Sigmoid colon (tissue), 7 donors: ENCODE measurements around the gene PRAMEF13. TPM values are rescaled to one million over a fixed set of nuclear protein-coding genes. Genes with fewer than 3 reads are reported as not detected.
"Not testable (repeated sequence)": the region's sequence is repeated elsewhere in the genome, so short reads cannot be mapped to it uniquely, and the experiment has no call there.

Source experiments
- DNase-seq: peaks from one replicate; pipeline ENCODE4 v3.0.0-alpha.2; 2019
- H3K27ac ChIP-seq, 4 donors: fragments of 200-600 bp; sonication (generic); one replicate each; pipeline ENCODE4 v1.5.1; 2016 to 2019; ENCODE audit warnings: mild to moderate bottlenecking in 1 of 4
- H3K27me3 ChIP-seq, 3 donors: fragments of 200-600 bp; sonication (generic); one replicate each; pipeline ENCODE4 v1.5.1; 2019; ENCODE audit warnings: mild to moderate bottlenecking in 1 of 3
- H3K36me3 ChIP-seq, 4 donors: fragments of 200-600 bp; sonication (generic); one replicate each; pipeline ENCODE4 v1.5.1; 2016 to 2019
- H3K4me1 ChIP-seq, 4 donors: fragments of 200-600 bp; sonication (generic); one replicate each; pipeline ENCODE4 v1.5.1; 2017 to 2019
- H3K4me3 ChIP-seq, 4 donors: fragments of 200-600 bp; sonication (generic); one replicate each; pipeline ENCODE4 v1.5.1; 2017 to 2019; ENCODE audit warnings: mild to moderate bottlenecking in 2 of 4, moderate library complexity in 1 of 4
- H3K9me3 ChIP-seq, 4 donors: fragments of 200-600 bp in 3 of 4; sonication (generic) in 3 of 4; one replicate each; pipeline versions ENCODE4 v1.5.1 to v1.6.1; 2013 to 2019
- WGBS, 2 donors: extraction: QIAGEN DNeasy Blood & Tissue Kit; methylation state at CpG; one replicate each; pipeline ENCODE4 v1.1.7; 2013; 5-methylcytosine and 5-hydroxymethylcytosine counted together
- intact Hi-C: fragments of 100-400 bp; cut with DNase I; formaldehyde crosslinking; loops from one replicate; pipeline ENCODE4 v1.15.1; 2023
- polyA plus RNA-seq, 3 donors: library from polyadenylated mRNA; stranded (reverse); fragments of 200-250 nt; gene quantifications; one replicate each; pipeline ENCODE4 v1.2.3, GENCODE V29; 2013
- total RNA-seq, 4 donors: library from RNA; depleted of rRNA; stranded (reverse); fragments of >200 nt; gene quantifications; one replicate each; pipeline ENCODE4 v1.1.0, GENCODE V29; 2016
- donor health status: healthy with polysubstance abuse.
- donor health status: Bipolar disorder and iron deficiency.
- donor health status: healthy.

The PRAMEF13 gene, protein sequence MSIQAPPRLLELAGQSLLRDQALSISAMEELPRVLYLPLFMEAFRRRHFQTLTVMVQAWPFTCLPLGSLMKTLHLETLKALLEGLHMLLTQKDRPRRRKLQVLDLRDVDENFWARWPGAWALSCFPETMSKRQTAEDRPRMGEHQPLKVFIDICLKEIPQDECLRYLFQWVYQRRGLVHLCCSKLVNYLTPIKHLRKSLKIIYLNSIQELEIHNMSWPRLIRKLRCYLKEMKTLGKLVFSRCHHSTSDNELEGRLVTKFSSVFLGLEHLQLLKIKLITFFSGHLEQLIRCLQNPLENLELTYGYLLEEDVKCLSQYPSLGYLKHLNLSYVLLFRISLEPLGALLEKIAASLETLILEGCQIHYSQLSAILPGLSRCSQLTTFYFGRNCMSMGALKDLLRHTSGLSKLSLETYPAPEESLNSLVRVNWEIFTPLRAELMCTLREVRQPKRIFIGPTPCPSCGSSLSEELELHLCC
- total RNA-seq (not detected), polyA plus RNA-seq (not detected)

DNA sequence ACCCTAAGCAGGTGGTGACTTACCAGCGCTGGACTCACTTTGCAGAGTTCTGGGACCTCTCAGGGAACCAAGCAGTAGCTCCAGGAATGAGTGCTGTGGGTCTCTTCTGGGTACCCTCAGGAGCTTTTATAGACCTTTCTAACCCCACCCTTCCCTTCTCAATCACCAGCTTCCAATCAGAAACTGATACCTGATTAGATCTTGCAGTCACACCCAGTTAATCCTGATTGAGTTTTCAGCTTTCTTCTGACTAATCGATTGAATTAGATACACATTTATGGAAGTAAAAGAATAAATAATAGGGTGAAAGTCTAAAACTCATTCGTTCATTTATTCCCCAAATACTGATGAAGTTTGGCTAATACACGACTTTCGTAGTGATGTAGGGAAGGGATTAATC, at the start of gene PRAMEF13:
Gene PRAMEF13, minus strand, starts transcription at position 101 of the 400 bp plus-strand sequence. CDS start 1,820 bp downstream, outside the sequence.
- H3K9me3 ChIP-seq, H3K36me3 ChIP-seq, intact Hi-C loops, H3K4me3 ChIP-seq, H3K27ac ChIP-seq, H3K4me1 ChIP-seq, H3K27me3 ChIP-seq, DNase-seq: not testable (repeated sequence)
- WGBS, 2 donors: 74% methylated on average over 3 of the region's 5 CpGs; no CpG with 5 or more reads in 1 of the 2 donors

DNA sequence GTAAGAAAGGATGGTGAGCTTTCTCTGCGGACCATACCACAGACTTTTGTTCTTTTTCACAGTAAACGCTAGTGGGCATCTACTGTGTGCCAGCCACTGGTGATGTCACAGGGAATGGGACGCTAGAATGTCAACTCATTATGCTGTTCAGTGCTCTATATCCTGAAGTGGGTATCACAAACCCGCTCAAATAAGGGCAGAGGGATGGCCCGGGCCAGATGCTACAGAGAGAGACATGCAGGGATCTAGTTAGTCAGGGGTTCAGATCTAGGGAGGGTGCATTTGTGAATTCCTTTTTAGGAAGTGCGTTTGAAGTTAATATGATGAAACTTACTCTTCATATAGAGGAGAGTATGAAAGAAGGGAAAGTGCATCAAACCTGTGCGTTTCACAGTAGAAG, 45.9 kb upstream of the PRAMEF13 start:
- intact Hi-C loops, H3K9me3 ChIP-seq, DNase-seq, H3K4me3 ChIP-seq, H3K4me1 ChIP-seq, H3K27ac ChIP-seq, H3K27me3 ChIP-seq, H3K36me3 ChIP-seq: not testable (repeated sequence)
- 81 to 88% methylated on average over 6 of the region's 7 CpGs for WGBS, 2 donors

DNA sequence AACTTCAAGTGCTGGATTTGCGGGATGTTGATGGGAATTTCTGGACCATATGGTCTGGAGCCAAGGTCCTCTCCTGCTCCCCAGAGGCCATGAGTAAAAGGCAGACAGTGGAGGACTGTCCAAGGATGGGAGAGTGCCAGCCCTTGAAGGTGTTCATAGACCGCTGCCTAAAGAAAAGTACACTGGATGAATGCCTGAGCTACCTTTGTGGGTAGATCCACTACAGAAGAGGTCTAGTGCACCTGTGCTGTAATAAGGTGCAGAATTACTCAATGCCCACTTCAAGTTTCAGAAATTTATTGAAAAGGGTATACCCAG, 45.3 kb upstream of the PRAMEF13 start:
- DNase-seq, intact Hi-C loops, H3K4me3 ChIP-seq, H3K27ac ChIP-seq, H3K36me3 ChIP-seq, H3K4me1 ChIP-seq, H3K9me3 ChIP-seq, H3K27me3 ChIP-seq: not testable (repeated sequence)
- WGBS, 2 donors: 78 to 81% methylated on average over 2 of the region's 2 CpGs

DNA sequence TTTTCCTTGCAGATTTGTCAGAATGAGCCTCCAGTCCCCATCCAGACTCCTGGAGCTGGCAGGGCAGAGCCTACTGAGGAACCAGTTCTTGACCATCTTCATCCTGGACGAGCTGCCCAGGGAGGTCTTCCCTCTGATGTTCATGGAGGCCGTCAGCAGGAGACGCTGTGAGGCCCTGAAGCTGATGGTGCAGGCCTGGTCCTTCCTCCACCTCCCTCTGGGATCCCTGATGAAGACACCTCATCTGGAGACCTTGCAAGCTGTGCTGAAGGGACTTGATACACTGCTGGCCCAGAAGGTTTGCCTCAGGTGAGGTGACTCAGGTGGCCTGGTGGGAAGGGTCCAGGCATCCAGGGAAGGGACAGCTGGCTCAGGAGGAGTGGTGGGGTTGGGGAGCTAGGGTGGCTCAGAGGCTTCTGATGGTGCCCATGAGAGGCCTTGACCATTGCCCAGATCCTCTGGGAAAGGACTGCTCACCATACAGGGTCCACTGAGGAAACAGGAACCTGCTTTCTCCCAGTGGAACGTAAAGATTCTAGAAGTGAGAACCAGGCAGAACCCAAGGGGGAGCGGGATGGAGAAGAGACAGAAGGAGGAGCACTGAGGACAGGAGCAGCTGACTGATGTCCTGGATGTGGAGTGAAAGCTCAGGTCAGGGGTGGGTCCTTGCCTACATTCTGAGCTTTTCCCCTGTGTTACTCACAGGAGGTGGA, 44.8 kb upstream of the PRAMEF13 start:
- H3K9me3 ChIP-seq, H3K4me1 ChIP-seq, H3K36me3 ChIP-seq, H3K27me3 ChIP-seq, H3K27ac ChIP-seq, intact Hi-C loops, H3K4me3 ChIP-seq, DNase-seq: not testable (repeated sequence)
- WGBS, 2 donors: 71 to 82% methylated on average over 5 of the region's 5 CpGs

DNA sequence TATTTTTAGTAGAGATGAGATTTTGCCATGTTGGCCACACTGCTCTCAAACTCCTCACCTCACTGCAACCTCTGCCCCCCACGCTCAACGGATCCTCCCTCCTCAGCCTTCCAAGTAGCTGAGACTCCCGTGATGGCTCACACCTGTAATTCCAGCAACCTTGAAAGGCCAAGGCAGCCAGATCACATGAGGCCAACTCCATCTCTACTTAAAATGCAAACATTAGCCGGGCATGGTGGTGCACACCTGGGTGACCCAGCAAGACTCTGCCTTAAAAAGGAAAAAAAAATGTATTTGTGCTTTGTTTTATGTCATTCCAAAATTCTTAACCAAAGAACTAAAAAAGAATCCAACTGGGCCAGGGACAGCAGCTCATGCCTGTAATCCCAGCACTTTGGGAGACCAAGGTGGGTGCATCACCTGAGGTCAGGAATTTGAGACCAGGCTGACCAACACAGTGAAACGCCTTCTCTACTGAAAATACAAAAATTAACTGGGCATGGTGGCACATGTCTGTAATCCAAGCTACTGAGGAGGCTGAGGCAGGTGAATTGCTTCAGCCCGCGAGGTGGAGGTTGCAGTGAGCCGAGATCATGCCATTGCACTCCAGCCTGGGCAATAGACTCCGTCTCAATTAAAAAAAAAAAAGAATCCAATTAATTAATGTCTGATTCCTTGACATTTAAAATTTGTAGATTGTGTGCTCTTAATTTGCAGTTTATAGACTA, 42.5 kb upstream of the PRAMEF13 start:
- H3K36me3 ChIP-seq, H3K27ac ChIP-seq, H3K4me1 ChIP-seq, intact Hi-C loops, H3K27me3 ChIP-seq, DNase-seq, H3K4me3 ChIP-seq, H3K9me3 ChIP-seq: not testable (repeated sequence)
- WGBS, 2 donors: 84 to 88% methylated on average over 9 of the region's 9 CpGs

DNA sequence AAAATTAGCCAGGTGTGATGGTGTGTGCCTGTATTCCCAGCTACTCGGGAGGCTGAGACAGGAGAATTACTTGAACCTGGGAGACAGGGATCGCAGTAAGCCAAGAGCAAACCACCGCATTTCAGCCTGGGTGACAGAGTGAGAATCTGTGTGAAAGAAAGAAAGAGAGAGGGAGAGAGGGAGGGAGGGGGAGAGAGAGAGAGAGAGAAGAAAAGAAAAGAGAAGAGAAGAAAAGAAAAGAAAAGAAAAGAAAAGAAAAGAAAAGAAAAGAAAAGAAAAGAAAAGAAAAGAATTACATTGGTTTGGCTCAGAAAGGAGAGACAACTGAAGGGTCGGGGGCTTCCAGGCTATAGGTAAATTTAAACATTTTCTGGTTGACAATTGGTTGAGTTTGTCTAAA, 38.4 kb upstream of the PRAMEF13 start:
- intact Hi-C loops, H3K36me3 ChIP-seq, H3K9me3 ChIP-seq, H3K4me1 ChIP-seq, H3K27me3 ChIP-seq, H3K27ac ChIP-seq, H3K4me3 ChIP-seq, DNase-seq: not testable (repeated sequence)
- WGBS, 2 donors: 86 to 89% methylated on average over 4 of the region's 4 CpGs

DNA sequence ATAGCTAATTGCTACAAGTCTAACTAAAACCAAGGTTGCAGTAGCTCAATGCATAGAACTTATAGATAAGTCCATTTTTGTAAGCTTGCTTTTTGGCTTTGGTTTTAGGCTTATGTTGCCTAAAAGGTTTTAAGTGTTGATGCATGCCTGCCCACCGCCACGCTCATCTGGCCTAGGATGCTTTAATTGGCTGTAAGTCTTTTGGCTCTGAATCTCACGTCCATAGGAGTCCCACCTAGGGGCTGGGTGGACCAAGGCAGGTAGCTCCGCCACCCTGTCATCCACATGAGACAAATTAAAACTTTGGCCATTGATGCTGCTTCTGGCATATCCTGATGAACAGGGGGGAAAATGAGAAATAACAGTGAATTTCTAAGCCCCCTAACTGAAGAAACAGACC, 36.4 kb upstream of the PRAMEF13 start:
- H3K9me3 ChIP-seq, H3K36me3 ChIP-seq, H3K4me1 ChIP-seq, intact Hi-C loops, H3K27ac ChIP-seq, DNase-seq, H3K27me3 ChIP-seq, H3K4me3 ChIP-seq: not testable (repeated sequence)
- 78 to 80% methylated on average over 4 of the region's 4 CpGs for WGBS, 2 donors

DNA sequence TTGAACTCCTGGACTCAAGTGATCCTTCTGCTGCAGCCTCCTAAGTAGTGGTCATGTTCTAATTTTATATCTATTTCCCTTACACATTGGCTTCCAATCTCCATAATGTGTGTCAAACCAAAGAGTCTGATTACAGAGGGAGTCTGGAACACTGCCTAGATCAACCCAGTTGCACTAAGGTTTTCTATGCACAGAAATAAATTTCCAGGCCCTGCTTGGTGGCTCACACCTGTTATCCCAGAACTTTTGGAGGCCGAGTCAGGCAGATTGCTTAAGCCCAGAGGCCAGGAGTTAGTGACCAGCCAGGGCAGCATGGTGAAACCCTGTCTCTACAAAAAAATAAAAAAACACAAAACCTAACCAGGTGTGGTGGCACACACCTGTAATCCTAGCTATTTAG, 32.8 kb upstream of the PRAMEF13 start:
- H3K4me1 ChIP-seq, H3K4me3 ChIP-seq, H3K9me3 ChIP-seq, H3K36me3 ChIP-seq, DNase-seq, H3K27me3 ChIP-seq, intact Hi-C loops, H3K27ac ChIP-seq: not testable (repeated sequence)
- WGBS, 2 donors: 66 to 78% methylated on average over 1 of the region's 1 CpG

DNA sequence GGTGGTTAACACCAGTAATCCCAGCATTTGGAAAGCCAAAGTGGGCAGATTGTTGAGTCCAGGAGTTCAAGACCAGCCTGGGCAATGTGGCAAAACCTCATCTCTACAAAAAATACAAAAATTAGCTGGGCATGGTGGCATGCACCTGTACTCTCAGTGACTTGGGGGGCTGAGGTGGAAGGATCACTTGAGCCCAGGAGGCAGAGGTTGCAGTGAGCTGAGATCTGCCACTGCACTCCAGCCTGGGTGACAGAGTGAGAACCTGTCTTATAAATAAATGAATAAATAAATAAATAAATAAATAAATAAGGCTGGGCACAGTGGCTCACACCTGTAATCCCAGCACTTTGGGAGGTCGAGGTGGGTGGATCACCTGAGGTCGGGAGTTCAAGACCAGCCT, 30.8 kb upstream of the PRAMEF13 start:
- H3K27ac ChIP-seq, H3K4me1 ChIP-seq, intact Hi-C loops, H3K36me3 ChIP-seq, H3K9me3 ChIP-seq, H3K4me3 ChIP-seq, DNase-seq, H3K27me3 ChIP-seq: not testable (repeated sequence)
- WGBS, 2 donors: 70 to 71% methylated on average over 2 of the region's 2 CpGs

DNA sequence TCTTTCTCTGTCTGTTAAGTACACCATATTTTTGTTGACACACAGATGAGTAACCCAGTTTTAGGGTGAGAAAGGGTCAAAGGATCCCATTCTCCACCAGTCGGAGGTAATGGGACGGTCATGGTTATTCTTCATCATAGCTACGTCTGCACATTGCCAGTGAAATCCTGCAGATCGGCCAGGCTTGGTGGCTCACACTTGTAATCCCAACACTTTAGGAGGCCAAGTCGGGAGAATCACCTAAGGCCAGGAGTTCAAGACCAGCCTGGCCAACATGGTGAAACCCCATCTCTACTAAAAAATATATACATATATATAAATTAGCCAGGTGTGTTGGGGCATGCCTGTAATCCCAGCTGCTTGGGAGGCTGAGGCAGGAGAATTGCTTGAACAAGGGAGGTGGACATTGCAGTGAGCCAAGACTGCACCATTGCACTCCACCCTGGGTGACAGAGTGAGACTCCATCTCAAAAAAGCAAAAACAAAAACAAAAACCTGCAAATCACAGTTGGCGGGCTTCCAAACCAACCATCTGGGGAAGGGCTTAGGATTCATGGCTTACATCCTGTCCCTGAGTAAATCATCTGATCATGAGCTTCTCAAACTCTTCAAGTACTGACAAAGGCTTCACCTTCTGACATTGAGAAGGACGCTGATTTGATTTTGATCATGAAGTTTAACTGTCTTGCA, 30.0 kb upstream of the PRAMEF13 start:
- H3K4me3 ChIP-seq, DNase-seq, H3K9me3 ChIP-seq, intact Hi-C loops, H3K27me3 ChIP-seq, H3K27ac ChIP-seq, H3K4me1 ChIP-seq, H3K36me3 ChIP-seq: not testable (repeated sequence)
- 76 to 82% methylated on average over 7 of the region's 7 CpGs for WGBS, 2 donors

DNA sequence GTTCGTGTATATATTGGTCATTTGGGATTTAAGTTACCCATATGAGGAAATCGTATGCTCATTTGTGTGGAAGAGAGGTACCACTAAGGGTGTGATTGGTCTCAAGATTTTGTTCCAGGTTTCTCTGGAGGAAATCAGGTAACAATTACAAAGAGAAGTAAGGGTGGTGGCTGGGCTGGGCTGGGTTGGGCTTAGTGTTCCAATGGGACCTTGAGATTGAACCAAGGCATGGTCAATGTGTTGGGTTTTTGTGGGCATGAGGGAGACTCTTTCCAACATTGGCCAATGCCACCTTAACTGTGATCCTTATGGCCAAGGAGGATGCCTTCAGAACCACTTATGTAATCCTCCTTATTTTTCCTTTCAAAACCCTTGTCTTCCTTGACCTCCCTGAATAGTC, 29.4 kb upstream of the PRAMEF13 start:
- H3K36me3 ChIP-seq, H3K27me3 ChIP-seq, DNase-seq, intact Hi-C loops, H3K4me1 ChIP-seq, H3K4me3 ChIP-seq, H3K27ac ChIP-seq, H3K9me3 ChIP-seq: not testable (repeated sequence)
- 82 to 83% methylated on average over 2 of the region's 2 CpGs for WGBS, 2 donors

DNA sequence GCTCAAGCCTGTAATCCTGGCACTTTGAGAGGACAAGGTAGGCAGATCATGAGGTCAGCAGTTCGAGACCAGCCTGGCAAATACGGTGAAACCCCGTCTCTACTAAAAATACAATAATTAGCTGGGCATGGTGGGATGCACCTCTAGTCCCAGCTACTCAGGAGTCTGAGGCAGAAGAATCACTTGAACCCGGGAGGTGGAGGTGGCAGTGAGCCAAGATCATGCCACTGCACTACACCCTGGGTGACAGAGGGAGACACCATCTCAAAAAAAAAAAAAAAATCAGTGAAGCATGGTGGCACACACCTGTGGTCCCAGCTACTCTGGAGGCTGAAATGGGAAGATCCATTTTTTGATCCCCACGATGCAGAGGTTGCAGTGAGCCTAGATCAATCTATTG, 28.9 kb upstream of the PRAMEF13 start:
- H3K4me3 ChIP-seq, intact Hi-C loops, H3K27me3 ChIP-seq, H3K36me3 ChIP-seq, H3K4me1 ChIP-seq, DNase-seq, H3K9me3 ChIP-seq, H3K27ac ChIP-seq: not testable (repeated sequence)
- 76 to 84% methylated on average over 5 of the region's 5 CpGs for WGBS, 2 donors
